ENCODE measurements around the gene OSBPL8. TPM values are rescaled to one million over a fixed set of nuclear protein-coding genes. Genes with fewer than 3 reads are reported as not detected.

The OSBPL8 gene
- total and polyA plus RNA-seq, 2 donors (not counting 1 experiment from before 2014, with no cell fraction given) = 89.6 to 240 TPM

DNA sequence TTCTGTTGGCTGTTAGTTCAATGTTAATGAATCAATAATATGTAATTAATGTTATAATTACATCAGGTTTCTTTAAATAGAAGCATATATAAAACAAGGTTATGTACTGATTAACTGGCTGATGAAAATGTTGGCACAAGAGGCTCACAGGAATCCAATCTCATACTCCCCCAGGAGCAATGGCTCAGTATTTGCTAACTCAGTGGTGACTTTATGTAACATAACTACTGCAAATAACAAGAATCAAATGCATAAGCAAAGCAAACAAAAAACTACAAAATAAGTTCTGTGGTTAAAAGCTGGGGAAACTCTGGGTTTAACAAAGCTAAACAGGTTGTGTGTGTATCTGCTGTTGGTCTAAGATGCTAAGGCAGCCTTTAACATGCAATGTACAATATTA, 183.6 kb downstream of the OSBPL8 start:
- TF ChIP-seq, protein P1, sequence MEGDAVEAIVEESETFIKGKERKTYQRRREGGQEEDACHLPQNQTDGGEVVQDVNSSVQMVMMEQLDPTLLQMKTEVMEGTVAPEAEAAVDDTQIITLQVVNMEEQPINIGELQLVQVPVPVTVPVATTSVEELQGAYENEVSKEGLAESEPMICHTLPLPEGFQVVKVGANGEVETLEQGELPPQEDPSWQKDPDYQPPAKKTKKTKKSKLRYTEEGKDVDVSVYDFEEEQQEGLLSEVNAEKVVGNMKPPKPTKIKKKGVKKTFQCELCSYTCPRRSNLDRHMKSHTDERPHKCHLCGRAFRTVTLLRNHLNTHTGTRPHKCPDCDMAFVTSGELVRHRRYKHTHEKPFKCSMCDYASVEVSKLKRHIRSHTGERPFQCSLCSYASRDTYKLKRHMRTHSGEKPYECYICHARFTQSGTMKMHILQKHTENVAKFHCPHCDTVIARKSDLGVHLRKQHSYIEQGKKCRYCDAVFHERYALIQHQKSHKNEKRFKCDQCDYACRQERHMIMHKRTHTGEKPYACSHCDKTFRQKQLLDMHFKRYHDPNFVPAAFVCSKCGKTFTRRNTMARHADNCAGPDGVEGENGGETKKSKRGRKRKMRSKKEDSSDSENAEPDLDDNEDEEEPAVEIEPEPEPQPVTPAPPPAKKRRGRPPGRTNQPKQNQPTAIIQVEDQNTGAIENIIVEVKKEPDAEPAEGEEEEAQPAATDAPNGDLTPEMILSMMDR (conservative IDR thresholded peaks at IDR 0.05 in 1 of 2, IDR thresholded peaks at IDR 0.05 in 1 of 2; ENCODE audit: low read depth in 1 of 2, low read length in 2 of 2) = no peak
- no peak for TF ChIP-seq EZH2 (IDR thresholded peaks at IDR 0.05; ENCODE audit: low read length, missing control alignments)
- no peak overlapping the region for H2AFZ ChIP-seq (ENCODE audit: low read length)
- no peaks in the 10 kb centered on the region for H3K36me3 ChIP-seq (ENCODE audit: control insufficient read depth, insufficient read depth, low read length)
- DNase-seq (ENCODE audit: low read depth in 2 of 2) = no peak
- H3K27me3 ChIP-seq (ENCODE audit: control insufficient read depth, insufficient read depth, low read length) = no peaks in the 10 kb centered on the region
- no peak overlapping the region for H3K9ac ChIP-seq (ENCODE audit: insufficient read depth, low read length)
- H3K4me3 ChIP-seq (replicated peaks in 1 of 4; ENCODE audit: control extremely low read depth in 1 of 4, insufficient read depth in 1 of 4, low read depth in 3 of 4, low read length in 4 of 4) = no peak overlapping the region
- H3K9me3 ChIP-seq (ENCODE audit: control insufficient read depth, insufficient read depth, low read depth, low read length) = no peaks in the 10 kb centered on the region
- H3K4me2 ChIP-seq (ENCODE audit: extremely low read depth, insufficient read depth, low read length) = no peak overlapping the region
- no peak overlapping the region for H3K27ac ChIP-seq (ENCODE audit: insufficient read depth, low read length)
- H3K4me1 ChIP-seq (ENCODE audit: control insufficient read depth, extremely low read depth, insufficient read depth, low read length) = no peaks in the 10 kb centered on the region
- H4K20me1 ChIP-seq (ENCODE audit: control insufficient read depth, extremely low read depth, insufficient read depth, low read length) = no peaks in the 10 kb centered on the region
- no peaks in the 10 kb centered on the region for H3K79me2 ChIP-seq (ENCODE audit: control insufficient read depth, insufficient read depth, low read length)

DNA sequence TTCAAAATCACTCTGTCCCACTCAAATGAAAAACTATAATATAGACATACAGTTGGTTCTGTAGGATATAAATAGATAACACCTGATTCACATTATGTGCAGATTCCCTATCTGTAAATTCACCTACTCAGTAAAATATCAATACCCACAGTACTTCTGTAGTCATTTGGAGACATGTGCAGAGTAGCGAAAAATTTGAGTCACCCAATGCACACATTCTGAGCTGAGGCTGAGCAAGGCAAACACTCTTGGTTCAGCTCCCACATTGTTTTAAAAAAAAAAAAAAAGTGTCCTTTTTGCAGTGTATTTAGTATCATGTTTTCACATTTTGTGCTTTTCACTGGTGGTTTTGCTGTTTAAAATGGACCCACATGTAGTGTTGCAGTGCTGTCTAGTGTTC, 184.1 kb downstream of the OSBPL8 start:
- no peak for TF ChIP-seq EZH2 (IDR thresholded peaks at IDR 0.05; ENCODE audit: low read length, missing control alignments)
- TF ChIP-seq, protein P1 (conservative IDR thresholded peaks at IDR 0.05 in 1 of 2, IDR thresholded peaks at IDR 0.05 in 1 of 2; ENCODE audit: low read depth in 1 of 2, low read length in 2 of 2) = no peak
- Histone ChIP-seq H3K4me2 (ENCODE audit: extremely low read depth, insufficient read depth, low read length) (no peak overlapping the region), H3K4me1 (ENCODE audit: control insufficient read depth, extremely low read depth, insufficient read depth, low read length) (no peaks in the 10 kb centered on the region), H3K27ac (ENCODE audit: insufficient read depth, low read length) (no peak overlapping the region), H2AFZ (ENCODE audit: low read length) (no peak overlapping the region), H3K9ac (ENCODE audit: insufficient read depth, low read length) (no peak overlapping the region), H3K27me3 (ENCODE audit: control insufficient read depth, insufficient read depth, low read length) (no peaks in the 10 kb centered on the region), H3K4me3 (replicated peaks in 1 of 4; ENCODE audit: control extremely low read depth in 1 of 4, insufficient read depth in 1 of 4, low read depth in 3 of 4, low read length in 4 of 4) (no peak overlapping the region), H3K79me2 (ENCODE audit: control insufficient read depth, insufficient read depth, low read length) (no peaks in the 10 kb centered on the region), H3K36me3 (ENCODE audit: control insufficient read depth, insufficient read depth, low read length) (no peaks in the 10 kb centered on the region), H3K9me3 (ENCODE audit: control insufficient read depth, insufficient read depth, low read depth, low read length) (no peaks in the 10 kb centered on the region), H4K20me1 (ENCODE audit: control insufficient read depth, extremely low read depth, insufficient read depth, low read length) (no peaks in the 10 kb centered on the region)
- DNase-seq (ENCODE audit: low read depth in 2 of 2) = no peak

DNA sequence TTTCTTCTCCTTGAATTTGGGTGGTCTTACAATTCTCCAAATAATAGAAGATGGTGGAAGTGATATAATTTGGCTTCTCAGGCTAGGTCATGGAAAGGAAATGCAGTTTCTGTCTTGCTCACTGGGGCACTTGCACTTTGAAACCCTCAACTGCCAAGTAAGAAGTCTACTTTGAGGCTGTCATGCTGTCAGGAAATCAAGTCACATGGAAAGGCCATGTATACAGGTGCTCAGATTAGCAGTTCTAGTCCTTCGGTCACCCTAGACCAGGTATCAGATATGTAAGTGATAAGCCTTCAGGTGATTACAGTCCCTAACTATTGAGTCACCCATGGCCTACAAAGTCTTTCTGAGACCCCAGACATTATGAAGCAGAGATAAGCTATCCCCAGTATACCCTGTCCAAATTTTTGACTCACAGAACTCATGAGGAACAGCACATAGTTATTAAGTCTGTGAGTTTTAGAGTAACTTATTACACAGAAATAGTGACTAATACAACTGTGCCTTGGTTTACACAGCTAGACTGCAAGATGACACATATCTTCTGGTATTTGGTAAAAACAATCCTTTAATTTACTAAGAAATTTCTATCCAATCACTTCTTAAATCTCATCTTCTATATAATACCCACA, 185.1 kb downstream of the OSBPL8 start:
- DNase-seq (ENCODE audit: low read depth in 2 of 2) = peak; percentile 17 to 57
- H3K27me3 ChIP-seq (ENCODE audit: control insufficient read depth, insufficient read depth, low read length) = no peaks in the 10 kb centered on the region
- no peak overlapping the region for H3K4me3 ChIP-seq (replicated peaks in 1 of 4; ENCODE audit: control extremely low read depth in 1 of 4, insufficient read depth in 1 of 4, low read depth in 3 of 4, low read length in 4 of 4)
- no peak overlapping the region for H3K9ac ChIP-seq (ENCODE audit: insufficient read depth, low read length)
- no peaks in the 10 kb centered on the region for H4K20me1 ChIP-seq (ENCODE audit: control insufficient read depth, extremely low read depth, insufficient read depth, low read length)
- H2AFZ ChIP-seq (ENCODE audit: low read length) = no peak overlapping the region
- TF ChIP-seq EZH2 (IDR thresholded peaks at IDR 0.05; ENCODE audit: low read length, missing control alignments) = no peak
- TF ChIP-seq, protein P1 (conservative IDR thresholded peaks at IDR 0.05 in 1 of 2, IDR thresholded peaks at IDR 0.05 in 1 of 2; ENCODE audit: low read depth in 1 of 2, low read length in 2 of 2) = no peak
- H3K4me1 ChIP-seq (ENCODE audit: control insufficient read depth, extremely low read depth, insufficient read depth, low read length) = no peaks in the 10 kb centered on the region
- no peaks in the 10 kb centered on the region for H3K36me3 ChIP-seq (ENCODE audit: control insufficient read depth, insufficient read depth, low read length)
- no peak overlapping the region for H3K4me2 ChIP-seq (ENCODE audit: extremely low read depth, insufficient read depth, low read length)
- no peak overlapping the region for H3K27ac ChIP-seq (ENCODE audit: insufficient read depth, low read length)
- no peaks in the 10 kb centered on the region for H3K79me2 ChIP-seq (ENCODE audit: control insufficient read depth, insufficient read depth, low read length)
- no peaks in the 10 kb centered on the region for H3K9me3 ChIP-seq (ENCODE audit: control insufficient read depth, insufficient read depth, low read depth, low read length)
